Measurements from ENCODE around the gene MAPK1. TPM values are rescaled to one million over a fixed set of nuclear protein-coding genes. Genes with fewer than 3 reads are reported as not detected.
"Not testable (repeated sequence)": the region's sequence is repeated elsewhere in the genome, so short reads cannot be mapped to it uniquely, and the experiment has no call there.

MAPK1 gene
- total RNA-seq, 1 donor from 2014 or later, result 91.3 TPM

GRCh38 chr22:21816787-21817496, 50.5 kb downstream of the MAPK1 start:
- peaks cover 47% of the 10 kb centered on the region for H3K4me1 Mint-ChIP-seq (ENCODE audit: low read depth)
- peak; percentile 42 for DNase-seq (ENCODE audit: low spot score)
- H3K27ac Mint-ChIP-seq, result peak overlapping the region; percentile 96
- intact Hi-C loops (cut with micrococcal nuclease), result loop anchor here (1.0 to 5.0 kb wide), 7 partner anchors 26 to 135 kb away; partner anchors contain the start of gene PPM1F
- H3K36me3 Mint-ChIP-seq (ENCODE audit: low read depth), result peaks cover 13% of the 10 kb centered on the region
- H3K27me3 Mint-ChIP-seq (ENCODE audit: insufficient read depth), result no peaks in the 10 kb centered on the region
- H3K4me3 Mint-ChIP-seq, result peak overlapping the region; percentile 65
- H3K9me3 Mint-ChIP-seq, result no peaks in the 10 kb centered on the region

- H3K27me3 Mint-ChIP-seq (ENCODE audit: insufficient read depth), result no peaks in the 10 kb centered on the region
- intact Hi-C loops (cut with micrococcal nuclease), result loop anchor here (1.0 to 5.0 kb wide), 7 partner anchors 25 to 136 kb away; partner anchors contain the start of gene PPM1F
- peak overlapping the region; percentile 65 for H3K4me3 Mint-ChIP-seq
- H3K36me3 Mint-ChIP-seq (ENCODE audit: low read depth), result peaks cover 14% of the 10 kb centered on the region
- DNase-seq (ENCODE audit: low spot score), result no peak
- H3K4me1 Mint-ChIP-seq (ENCODE audit: low read depth), result peaks cover 44% of the 10 kb centered on the region
- H3K27ac Mint-ChIP-seq, result peak overlapping the region; percentile 96
- H3K9me3 Mint-ChIP-seq, result no peaks in the 10 kb centered on the region
Measured at GRCh38 chr22:21816472-21816786, 51.0 kb downstream of the MAPK1 start.

- Mint-ChIP-seq H3K9me3 (no peaks in the 10 kb centered on the region), H3K27me3 (ENCODE audit: insufficient read depth) (no peaks in the 10 kb centered on the region), H3K27ac (peak overlapping the region; percentile 96), H3K4me1 (ENCODE audit: low read depth) (peaks cover 42% of the 10 kb centered on the region), H3K36me3 (ENCODE audit: low read depth) (peaks cover 14% of the 10 kb centered on the region), H3K4me3 (no peak overlapping the region)
- intact Hi-C loops (cut with micrococcal nuclease), result loop anchor here (1.0 to 5.0 kb wide), 7 partner anchors 25 to 136 kb away; partner anchors contain the start of gene PPM1F
- no peak for DNase-seq (ENCODE audit: low spot score)
Measured at GRCh38 chr22:21815958-21816357, 51.5 kb downstream of the MAPK1 start.

- Mint-ChIP-seq H3K4me1 (ENCODE audit: low read depth) (peaks cover 40% of the 10 kb centered on the region), H3K9me3 (no peaks in the 10 kb centered on the region)
- no peak for DNase-seq (ENCODE audit: low spot score)
Measured at GRCh38 chr22:21815357-21815756, 52.1 kb downstream of the MAPK1 start.

GRCh38 chr22:21811982-21812381, 55.5 kb downstream of the MAPK1 start:
- intact Hi-C loops (cut with micrococcal nuclease), result no loop called here
- H3K4me3 Mint-ChIP-seq, result no peak overlapping the region
- H3K27ac Mint-ChIP-seq, result no peak overlapping the region
- H3K9me3 Mint-ChIP-seq, result no peaks in the 10 kb centered on the region
- no peaks in the 10 kb centered on the region for H3K27me3 Mint-ChIP-seq (ENCODE audit: insufficient read depth)
- peaks cover 32% of the 10 kb centered on the region for H3K4me1 Mint-ChIP-seq (ENCODE audit: low read depth)
- no peak for DNase-seq (ENCODE audit: low spot score)
- peaks cover 19% of the 10 kb centered on the region for H3K36me3 Mint-ChIP-seq (ENCODE audit: low read depth)

More at GRCh38 chr22:21815357-21815756, 52.1 kb downstream of the MAPK1 start:
- H3K27me3 Mint-ChIP-seq (ENCODE audit: insufficient read depth), result no peaks in the 10 kb centered on the region
- H3K36me3 Mint-ChIP-seq (ENCODE audit: low read depth), result peaks cover 14% of the 10 kb centered on the region
- intact Hi-C loops (cut with micrococcal nuclease), result loop anchor here (5.0 kb wide), 2 partner anchors 122 to 137 kb away; partner anchors contain the start of gene PPM1F
- H3K27ac Mint-ChIP-seq, result no peak overlapping the region
- no peak overlapping the region for H3K4me3 Mint-ChIP-seq

GRCh38 chr22:21807544-21808529, 59.6 kb downstream of the MAPK1 start:
- Mint-ChIP-seq H3K27me3 (ENCODE audit: insufficient read depth) (no peaks in the 10 kb centered on the region), H3K4me1 (ENCODE audit: low read depth) (peaks cover 16% of the 10 kb centered on the region), H3K27ac (no peak overlapping the region), H3K36me3 (ENCODE audit: low read depth) (peaks cover 32% of the 10 kb centered on the region), H3K9me3 (no peaks in the 10 kb centered on the region), H3K4me3 (no peak overlapping the region)
- intact Hi-C loops (cut with micrococcal nuclease), result no loop called here
- DNase-seq (ENCODE audit: low spot score), result no peak

GRCh38 chr22:21805325-21805724, 62.1 kb downstream of the MAPK1 start:
- intact Hi-C loops (cut with micrococcal nuclease); H3K27me3 Mint-ChIP-seq (ENCODE audit: insufficient read depth); H3K9me3 Mint-ChIP-seq; H3K4me3 Mint-ChIP-seq; DNase-seq (ENCODE audit: low spot score); H3K27ac Mint-ChIP-seq: not testable (repeated sequence)
- Mint-ChIP-seq H3K36me3 (ENCODE audit: low read depth) (peaks cover 44% of the 10 kb centered on the region), H3K4me1 (ENCODE audit: low read depth) (peaks cover 16% of the 10 kb centered on the region)

GRCh38 chr22:21803811-21804249, 63.6 kb downstream of the MAPK1 start:
- Mint-ChIP-seq H3K4me3 (no peak overlapping the region), H3K27me3 (ENCODE audit: insufficient read depth) (no peaks in the 10 kb centered on the region), H3K4me1 (ENCODE audit: low read depth) (peaks cover 16% of the 10 kb centered on the region), H3K27ac (no peak overlapping the region), H3K36me3 (ENCODE audit: low read depth) (peaks cover 49% of the 10 kb centered on the region), H3K9me3 (no peaks in the 10 kb centered on the region)
- intact Hi-C loops (cut with micrococcal nuclease), result no loop called here
- DNase-seq (ENCODE audit: low spot score), result no peak

- H3K27ac Mint-ChIP-seq, result no peak overlapping the region
- H3K36me3 Mint-ChIP-seq (ENCODE audit: low read depth), result peaks cover 51% of the 10 kb centered on the region
- H3K4me1 Mint-ChIP-seq (ENCODE audit: low read depth), result peaks cover 8% of the 10 kb centered on the region
- intact Hi-C loops (cut with micrococcal nuclease), result no loop called here
- no peak for DNase-seq (ENCODE audit: low spot score)
- H3K4me3 Mint-ChIP-seq, result no peak overlapping the region
- no peaks in the 10 kb centered on the region for H3K9me3 Mint-ChIP-seq
- no peaks in the 10 kb centered on the region for H3K27me3 Mint-ChIP-seq (ENCODE audit: insufficient read depth)
Measured at GRCh38 chr22:21802673-21803072, 64.8 kb downstream of the MAPK1 start.

GRCh38 chr22:21802056-21802455, 65.4 kb downstream of the MAPK1 start:
- H3K36me3 Mint-ChIP-seq (ENCODE audit: low read depth), result peaks cover 51% of the 10 kb centered on the region
- peaks cover 2% of the 10 kb centered on the region for H3K4me1 Mint-ChIP-seq (ENCODE audit: low read depth)
- H3K9me3 Mint-ChIP-seq, result no peaks in the 10 kb centered on the region
- H3K4me3 Mint-ChIP-seq, result no peak overlapping the region
- H3K27me3 Mint-ChIP-seq (ENCODE audit: insufficient read depth), result no peaks in the 10 kb centered on the region
- no peak overlapping the region for H3K27ac Mint-ChIP-seq
- DNase-seq (ENCODE audit: low spot score), result no peak
- intact Hi-C loops (cut with micrococcal nuclease), result no loop called here

GRCh38 chr22:21801304-21801644, 66.2 kb downstream of the MAPK1 start:
- peaks cover 47% of the 10 kb centered on the region for H3K36me3 Mint-ChIP-seq (ENCODE audit: low read depth)
- DNase-seq (ENCODE audit: low spot score); H3K4me1 Mint-ChIP-seq (ENCODE audit: low read depth); H3K9me3 Mint-ChIP-seq; H3K27me3 Mint-ChIP-seq (ENCODE audit: insufficient read depth); H3K27ac Mint-ChIP-seq; intact Hi-C loops (cut with micrococcal nuclease); H3K4me3 Mint-ChIP-seq: not testable (repeated sequence)

GRCh38 chr22:21800552-21801303, 66.7 kb downstream of the MAPK1 start:
- Mint-ChIP-seq H3K4me1 (ENCODE audit: low read depth) (no peaks in the 10 kb centered on the region), H3K9me3 (no peaks in the 10 kb centered on the region), H3K4me3 (no peak overlapping the region), H3K27me3 (ENCODE audit: insufficient read depth) (no peaks in the 10 kb centered on the region), H3K27ac (no peak overlapping the region), H3K36me3 (ENCODE audit: low read depth) (peaks cover 47% of the 10 kb centered on the region)
- no peak for DNase-seq (ENCODE audit: low spot score)
- intact Hi-C loops (cut with micrococcal nuclease), result no loop called here
